GM18511 (cell line): ENCODE data around the gene GARIN1A.
"Not testable (repeated sequence)": the region's sequence is repeated elsewhere in the genome, so short reads cannot be mapped to it uniquely, and the experiment has no call there.

ENCODE experiments used
- ATAC-seq: cut with Tn5 transposase; IDR thresholded peaks from one replicate; pipeline ENCODE4 v1.9.1; 2021; ENCODE audit warnings: mild to moderate bottlenecking, moderate library complexity; ENCODE audit not compliant: unreplicated experiment

Gene GARIN1A

GRCh38 chr7:128683270-128683669 is 11.2 kb downstream of the GARIN1A start:
- ATAC-seq = not testable (repeated sequence)

GRCh38 chr7:128683738-128684137 is 11.6 kb downstream of the GARIN1A start:
- not testable (repeated sequence) for ATAC-seq

GRCh38 chr7:128687131-128687530 is 15.0 kb downstream of the GARIN1A start:
- no peak for ATAC-seq

- no peak for ATAC-seq
Observed at GRCh38 chr7:128688492-128688891, 16.4 kb downstream of the GARIN1A start.

- ATAC-seq = not testable (repeated sequence)
Observed at GRCh38 chr7:128689161-128689935, 17.3 kb downstream of the GARIN1A start.

GRCh38 chr7:128691227-128691626 is 19.1 kb downstream of the GARIN1A start:
- ATAC-seq = no peak

- ATAC-seq = no peak
Observed at GRCh38 chr7:128692623-128693270, 20.7 kb downstream of the GARIN1A start.

- no peak for ATAC-seq
Observed at GRCh38 chr7:128693373-128694015, 21.4 kb downstream of the GARIN1A start.

GRCh38 chr7:128694738-128695137 is 22.6 kb downstream of the GARIN1A start:
- ATAC-seq = no peak

- ATAC-seq = no peak
Observed at GRCh38 chr7:128697302-128697905, 25.3 kb downstream of the GARIN1A start.

- ATAC-seq = no peak
Observed at GRCh38 chr7:128699196-128699712, 27.2 kb downstream of the GARIN1A start.

- ATAC-seq = no peak
Observed at GRCh38 chr7:128699895-128700294, 27.8 kb downstream of the GARIN1A start.

GRCh38 chr7:128701062-128701785 is 29.1 kb downstream of the GARIN1A start:
- no peak for ATAC-seq

GRCh38 chr7:128703609-128704241 is 31.6 kb downstream of the GARIN1A start:
- ATAC-seq = no peak

- no peak for ATAC-seq
Observed at GRCh38 chr7:128705891-128706333, 33.8 kb downstream of the GARIN1A start.

- no peak for ATAC-seq
Observed at GRCh38 chr7:128707752-128708151, 35.7 kb downstream of the GARIN1A start.

GRCh38 chr7:128708235-128708634 is 36.1 kb downstream of the GARIN1A start:
- ATAC-seq = no peak

- ATAC-seq = no peak
Observed at GRCh38 chr7:128708824-128709223, 36.7 kb downstream of the GARIN1A start.

- ATAC-seq = no peak
Observed at GRCh38 chr7:128710481-128710880, 38.4 kb downstream of the GARIN1A start.

GRCh38 chr7:128713794-128714193 is 41.7 kb downstream of the GARIN1A start:
- no peak for ATAC-seq
